Epithelial cell of prostate (primary cell): ENCODE data around the gene SHLD1.

ENCODE experiments used
- DNase-seq: peaks from one replicate; pipeline ENCODE4 v3.0.0-alpha.2; 2011; ENCODE audit warnings: low read depth, low spot score
- H3K27ac ChIP-seq: fragments of 450-650 bp; 2 replicates; pipeline ENCODE4 v1.5.1; 2017; ENCODE audit warnings: mild to moderate bottlenecking

SHLD1 gene

DNA sequence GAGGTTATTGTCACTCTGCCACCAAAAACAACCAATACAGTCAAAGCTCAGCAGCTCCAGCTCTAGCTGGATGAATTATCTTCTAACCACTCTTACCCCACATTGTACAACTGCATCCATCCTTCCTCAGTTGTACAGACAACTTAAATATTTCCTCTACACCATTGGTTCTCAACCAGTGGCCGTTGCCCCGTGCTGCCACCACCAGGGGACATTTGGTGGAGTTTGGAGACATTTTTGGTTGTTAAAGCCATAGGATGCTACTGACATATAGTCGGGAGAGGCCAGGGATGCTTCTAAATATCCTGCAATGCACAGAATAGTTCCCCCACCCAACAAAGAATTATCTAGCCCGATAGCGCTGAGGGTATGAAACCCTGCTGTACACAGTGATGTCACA is 59.3 kb downstream of the SHLD1 start:
- DNase-seq, result no peak

DNA sequence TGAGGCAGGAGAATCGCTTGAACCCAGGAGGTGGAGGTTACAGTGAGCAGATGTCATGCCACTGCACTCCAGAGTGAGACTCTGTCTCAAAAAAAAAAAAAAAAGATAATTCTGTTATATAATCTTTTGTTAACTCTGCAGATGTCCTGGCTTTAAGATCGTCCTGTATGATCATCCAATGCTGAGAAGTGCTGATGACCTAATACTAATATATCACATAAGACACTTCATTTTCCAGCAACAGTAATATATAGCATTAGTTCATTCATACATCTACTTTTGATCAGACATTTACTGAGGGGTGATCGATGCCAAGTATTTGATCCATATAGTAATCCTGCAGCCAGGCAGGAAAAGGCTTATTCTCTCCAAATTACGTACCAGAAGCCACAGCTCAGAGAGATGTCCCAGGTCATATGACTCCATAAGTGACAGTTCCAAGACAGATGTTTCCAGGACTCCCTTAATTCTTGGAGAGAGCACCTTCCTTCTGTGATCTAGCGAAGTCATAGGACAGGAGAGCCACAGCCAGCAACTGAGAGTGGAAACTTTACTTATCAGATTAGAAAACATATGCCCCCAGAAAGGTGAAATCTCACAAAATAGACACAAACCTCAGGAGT is 60.7 kb downstream of the SHLD1 start:
- no peak overlapping the region for H3K27ac ChIP-seq
- DNase-seq, result no peak

More for the DNA sequence above, 59.3 kb downstream of the SHLD1 start:
- H3K27ac ChIP-seq, result no peak overlapping the region

- H3K27ac ChIP-seq, result no peak overlapping the region
Observed at GRCh38 chr20:5811746-5812145, 61.5 kb downstream of the SHLD1 start.

DNA sequence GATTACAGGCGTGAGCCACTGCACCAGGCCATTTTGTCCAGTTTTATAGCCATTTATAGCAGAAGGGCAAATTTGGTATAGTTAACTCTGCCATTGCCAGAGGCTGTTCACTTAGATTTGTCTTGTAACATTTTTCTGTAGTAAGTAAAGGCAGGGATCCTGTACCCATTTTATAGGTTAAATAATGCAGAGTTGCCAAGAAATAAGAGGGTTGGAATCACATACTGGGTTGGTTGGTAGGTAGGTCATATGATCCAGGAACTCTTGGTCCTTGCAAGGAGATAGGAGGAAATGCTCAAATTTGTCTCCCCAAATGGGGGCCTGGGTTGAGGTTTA is 68.1 kb downstream of the SHLD1 start:
- H3K27ac ChIP-seq, result no peak overlapping the region
- DNase-seq, result no peak

More at GRCh38 chr20:5811746-5812145, 61.5 kb downstream of the SHLD1 start:
- no peak for DNase-seq

DNA sequence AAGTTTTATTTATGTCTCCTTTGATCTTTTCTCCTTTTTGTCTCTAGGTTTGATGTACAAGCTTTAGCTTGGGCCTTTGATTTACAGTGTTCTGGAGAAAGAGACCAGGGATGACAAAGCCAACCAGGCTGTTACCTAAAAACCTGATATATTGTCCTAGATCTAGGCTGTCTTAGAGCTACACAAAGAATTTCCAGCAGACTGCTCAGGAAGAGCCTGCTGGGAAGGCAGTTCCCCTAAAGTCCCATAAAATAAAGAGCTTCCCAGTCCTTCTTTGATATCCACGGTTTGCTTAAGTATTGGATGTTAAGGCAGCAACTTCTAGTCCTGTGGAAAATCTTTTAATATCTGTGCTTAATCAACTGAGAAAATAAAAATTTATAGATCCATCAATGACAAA is 70.5 kb downstream of the SHLD1 start:
- no peak for DNase-seq
- H3K27ac ChIP-seq, result no peak overlapping the region

GRCh38 chr20:5821627-5822215 is 71.5 kb downstream of the SHLD1 start:
- no peak overlapping the region for H3K27ac ChIP-seq
- no peak for DNase-seq

DNA sequence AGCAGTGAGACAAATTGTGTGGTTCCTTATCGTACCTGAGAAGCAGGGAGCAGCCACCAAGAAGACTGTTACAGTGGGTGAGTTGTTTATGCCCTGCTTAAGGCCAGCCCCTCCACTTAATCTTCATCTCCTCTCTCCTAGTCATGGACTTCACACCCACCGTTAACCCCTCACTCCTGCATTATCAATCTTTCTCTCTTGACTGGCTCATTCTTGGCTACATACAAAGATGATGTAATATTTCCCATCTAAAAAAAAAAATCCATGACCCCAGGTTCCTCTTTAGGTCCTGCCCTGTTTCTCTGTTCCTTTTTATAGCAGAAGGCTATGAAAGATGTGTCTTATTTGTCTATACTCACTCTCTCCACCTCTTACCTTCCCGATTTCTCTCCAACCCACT is 72.4 kb downstream of the SHLD1 start:
- no peak for DNase-seq
- no peak overlapping the region for H3K27ac ChIP-seq

DNA sequence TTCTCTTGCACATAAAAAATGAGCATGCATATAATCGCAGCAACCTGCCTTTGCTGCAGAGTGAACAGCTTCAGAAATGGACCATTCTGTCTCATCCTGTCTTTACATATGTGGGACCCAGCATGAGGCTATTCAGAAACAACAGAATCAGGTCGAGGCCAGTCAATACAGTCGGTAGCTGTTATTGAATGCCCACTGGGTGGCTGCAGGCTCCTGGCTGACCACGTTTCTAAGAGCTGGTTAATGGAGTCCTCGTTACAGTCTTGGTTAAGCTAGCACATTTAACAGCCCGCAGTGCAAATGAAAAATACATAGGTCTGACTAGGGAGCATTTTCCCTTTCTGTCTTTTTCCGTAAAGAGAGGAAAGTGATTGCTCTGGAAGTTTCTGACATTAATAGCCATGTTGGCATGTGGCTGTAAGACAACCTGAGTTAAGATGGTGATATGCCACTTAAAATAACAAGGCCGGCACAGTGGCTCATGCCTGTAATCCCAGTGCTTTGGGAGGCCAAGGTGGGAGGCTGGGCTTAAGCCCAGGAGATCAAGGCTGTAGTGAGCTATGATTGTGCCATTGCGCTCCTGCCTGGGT is 75.0 kb downstream of the SHLD1 start:
- no peak overlapping the region for H3K27ac ChIP-seq
- DNase-seq, result no peak

- no peak overlapping the region for H3K27ac ChIP-seq
- no peak for DNase-seq
Observed at GRCh38 chr20:5827098-5827853, 77.1 kb downstream of the SHLD1 start.

DNA sequence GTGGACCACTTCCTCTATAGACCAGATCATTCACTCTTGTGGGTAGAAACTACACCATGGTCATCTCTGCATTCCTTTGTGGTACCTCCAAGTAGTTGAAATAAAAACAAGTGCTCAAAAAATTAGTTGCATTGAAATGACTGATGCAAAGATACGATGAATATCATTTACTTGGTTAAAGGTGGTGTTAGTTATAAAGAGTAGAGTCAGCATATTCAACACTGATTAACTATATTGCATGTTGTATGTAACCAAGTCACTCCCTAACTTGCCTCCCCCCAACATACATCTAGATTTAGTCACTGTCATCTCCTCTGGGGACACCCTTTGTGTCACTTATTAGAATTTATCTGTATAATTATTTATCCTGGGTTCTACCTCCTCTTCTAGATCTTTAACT is 77.7 kb downstream of the SHLD1 start:
- no peak for DNase-seq
- H3K27ac ChIP-seq, result no peak overlapping the region

GRCh38 chr20:5829241-5829809 is 79.1 kb downstream of the SHLD1 start:
- DNase-seq, result no peak
- H3K27ac ChIP-seq, result no peak overlapping the region

- H3K27ac ChIP-seq, result no peak overlapping the region
- no peak for DNase-seq
Observed at GRCh38 chr20:5831539-5832237, 81.5 kb downstream of the SHLD1 start.

- no peak overlapping the region for H3K27ac ChIP-seq
- DNase-seq, result no peak
Observed at GRCh38 chr20:5833309-5833941, 83.2 kb downstream of the SHLD1 start.

DNA sequence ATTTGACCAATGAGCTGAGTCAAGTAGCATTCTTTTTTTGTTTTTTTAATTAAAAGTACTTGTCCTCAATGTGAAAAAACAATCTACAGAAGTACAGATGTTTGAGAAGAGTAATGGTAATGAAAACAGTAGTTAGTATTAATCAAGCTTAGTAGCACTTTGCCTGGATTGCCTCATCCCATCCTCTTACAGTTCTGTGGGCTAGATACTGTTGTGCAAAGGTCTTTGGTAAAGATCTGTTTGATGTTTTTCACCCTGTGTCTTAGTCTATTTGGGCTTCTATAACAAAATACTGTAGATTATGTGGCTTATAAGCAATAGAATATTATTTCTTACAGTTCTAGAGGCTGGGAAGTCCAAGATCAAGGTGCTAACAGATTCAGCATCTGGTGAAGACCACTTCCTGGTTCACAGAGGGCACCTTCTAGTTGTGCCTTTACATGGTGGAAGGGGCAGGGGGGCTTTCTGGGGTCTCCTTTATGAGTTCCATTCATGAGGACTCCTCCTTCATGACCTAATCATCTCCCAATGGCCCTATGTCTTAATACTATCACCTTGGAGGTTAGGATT is 84.3 kb downstream of the SHLD1 start:
- no peak for DNase-seq
- H3K27ac ChIP-seq, result no peak overlapping the region

GRCh38 chr20:5835321-5835821 is 85.2 kb downstream of the SHLD1 start:
- no peak for DNase-seq
- no peak overlapping the region for H3K27ac ChIP-seq

DNA sequence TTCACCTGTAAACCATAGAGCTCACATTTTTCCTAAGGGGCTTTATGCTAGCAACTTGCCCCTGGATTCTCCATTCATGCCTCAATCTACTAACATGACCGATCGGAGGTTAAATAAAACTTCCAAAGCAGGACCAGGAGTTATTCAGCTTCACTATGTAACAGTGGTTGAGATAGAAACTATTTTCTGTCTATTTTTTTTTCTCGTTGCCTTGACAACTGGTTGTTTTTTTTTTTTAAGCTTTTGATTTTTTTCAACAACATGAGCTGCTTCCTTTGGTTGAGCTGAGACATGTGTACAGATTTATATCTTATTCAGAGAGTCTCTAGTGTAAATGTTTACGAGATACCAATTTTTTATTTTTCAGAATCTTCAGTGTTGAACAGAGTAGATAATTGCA is 85.7 kb downstream of the SHLD1 start:
- H3K27ac ChIP-seq, result no peak overlapping the region
- DNase-seq, result no peak

GRCh38 chr20:5836569-5836968 is 86.4 kb downstream of the SHLD1 start:
- H3K27ac ChIP-seq, result no peak overlapping the region

DNA sequence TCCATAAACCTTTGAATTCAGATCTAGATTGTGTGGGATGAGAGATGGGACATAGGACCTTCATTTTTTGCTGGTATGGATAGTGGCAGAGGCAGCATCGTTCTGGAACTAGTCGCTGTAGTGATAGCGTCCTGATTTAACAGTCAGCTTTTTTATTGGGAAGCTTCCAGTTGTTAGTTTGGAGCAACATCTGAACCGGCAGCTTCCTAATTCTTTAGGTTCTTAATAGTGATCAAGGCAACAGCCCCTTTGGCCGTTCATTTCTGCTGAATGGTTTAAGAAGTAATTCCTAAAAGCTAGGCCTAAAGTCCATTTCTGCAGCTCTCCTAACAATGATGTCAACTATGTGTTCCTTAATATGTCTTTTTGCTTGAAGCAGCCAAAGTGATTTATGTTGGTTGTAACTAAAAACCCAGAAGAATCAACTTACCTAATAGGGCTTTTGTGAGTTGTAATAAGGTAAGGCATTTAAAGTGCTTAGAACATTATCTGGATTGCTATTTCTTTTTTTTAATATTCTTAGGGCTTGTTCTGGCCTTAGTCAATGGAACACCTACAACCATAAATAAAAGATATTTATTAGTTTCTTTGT is 90.3 kb downstream of the SHLD1 start:
- H3K27ac ChIP-seq, result no peak overlapping the region
- no peak for DNase-seq

More at GRCh38 chr20:5836569-5836968, 86.4 kb downstream of the SHLD1 start:
- DNase-seq, result no peak

GRCh38 chr20:5841522-5841921 is 91.3 kb downstream of the SHLD1 start:
- no peak for DNase-seq
- no peak overlapping the region for H3K27ac ChIP-seq
